K562 (cell line): Measurements from ENCODE around the gene MED15. TPM values are rescaled to one million over a fixed set of nuclear protein-coding genes. Genes with fewer than 3 reads are reported as not detected.

Experiments used
- CBX1 ChIP-seq: sonication (generic); IDR thresholded peaks from 2 replicates; pipeline ENCODE4 v1.6.1; 2016; ENCODE audit warnings: antibody characterized with exemption, low read depth, mild to moderate bottlenecking
- CHCHD3 ChIP-seq: fragments of 250-450 bp; sonication (Bioruptor Pico); IDR thresholded peaks from 2 replicates; pipeline ENCODE4 v2.1.2; 2022; ENCODE audit warnings: mild to moderate bottlenecking
- CLOCK ChIP-seq: fragments of 250-450 bp; sonication (Bioruptor Pico); IDR thresholded peaks from 2 replicates; pipeline ENCODE4 v1.4.0; 2020; ENCODE audit warnings: mild to moderate bottlenecking, moderate library complexity, borderline replicate concordance
- FOXO4 ChIP-seq: fragments of 450-650 bp; formaldehyde crosslinking; IDR thresholded peaks from 2 replicates; pipeline ENCODE4 v1.4.0; 2020; ENCODE audit warnings: mild to moderate bottlenecking, moderate library complexity
- KAT2B ChIP-seq: IDR thresholded peaks from one replicate; pipeline ENCODE4 v1.6.1; 2012; ENCODE audit warnings: low read depth, mild to moderate bottlenecking, control low read depth, inconsistent platforms, low read length, moderate library complexity
- KHSRP ChIP-seq: fragments of 450-650 bp; IDR thresholded peaks from 2 replicates; pipeline ENCODE4 v1.6.1; 2017
- MAX ChIP-seq: sonication (generic); formaldehyde crosslinking; IDR thresholded peaks from 2 replicates; pipeline ENCODE4 v1.9.0; 2022; ENCODE audit warnings: mild to moderate bottlenecking, missing genetic modification reagents
- POLR3A ChIP-seq: IDR thresholded peaks from 2 replicates; pipeline ENCODE4 v1.6.1; 2011; ENCODE audit warnings: borderline replicate concordance, mild to moderate bottlenecking, moderate library complexity; ENCODE audit not compliant: insufficient read length, insufficient read depth; ENCODE audit errors: extremely low read depth
- PRDM10 ChIP-seq: fragments of 450-650 bp; IDR thresholded peaks from 2 replicates; pipeline ENCODE4 v1.6.1; 2018; ENCODE audit not compliant: partially characterized antibody
- PREB ChIP-seq: sonication (generic); formaldehyde crosslinking; IDR thresholded peaks from 2 replicates; pipeline ENCODE4 v1.8.1; 2023; ENCODE audit warnings: mild to moderate bottlenecking, missing genetic modification reagents
- SMAD4 ChIP-seq: fragments of 250-450 bp; sonication (Bioruptor Pico); conservative IDR thresholded peaks from 2 replicates; pipeline ENCODE4 v1.8.0; 2021; ENCODE audit warnings: inconsistent platforms, mild to moderate bottlenecking, moderate library complexity
- TARDBP ChIP-seq: fragments of 450-650 bp; IDR thresholded peaks from 2 replicates; pipeline ENCODE4 v1.6.1; 2016
- XRCC4 ChIP-seq: IDR thresholded peaks from one replicate; pipeline ENCODE4 v1.6.1; 2011; ENCODE audit not compliant: insufficient read depth, insufficient read length; ENCODE audit errors: extremely low read depth
- ZNF23 ChIP-seq: fragments of 250-450 bp; sonication (Bioruptor Pico); IDR thresholded peaks from 2 replicates; pipeline ENCODE4 v1.4.0; 2020; ENCODE audit warnings: mild to moderate bottlenecking
- ZNF408 ChIP-seq: fragments of 250-450 bp; sonication (Bioruptor Pico); IDR thresholded peaks from 2 replicates; pipeline ENCODE4 v1.4.0; 2020; ENCODE audit warnings: low read depth, mild to moderate bottlenecking, moderate library complexity
- ZNF699 ChIP-seq: fragments of 250-450 bp; sonication (Bioruptor Pico); IDR thresholded peaks from 2 replicates; pipeline ENCODE4 v1.8.0; 2021; ENCODE audit warnings: mild to moderate bottlenecking, moderate library complexity; ENCODE audit not compliant: insufficient replicate concordance
- polyA plus RNA-seq, 8 experiments: library from polyadenylated mRNA; depleted of rRNA in 4 of 8; stranded (reverse) in 5 of 8; unstranded in 3 of 8; fragments of >200 nt; fragmentation: Nextera tagmentation in 2 of 8; fragmentation: Illumina TruSeq in 1 of 8; extraction: Ambion mirVana in 2 of 8; extraction: Trizol in 1 of 8; gene quantifications; 2 replicates each; pipeline versions ENCODE4 v1.2.1 to v1.2.3, GENCODE V29; 2011 to 2014; ENCODE audit warnings: inconsistent platforms in 1 of 8, missing spikeins in 1 of 8
- total RNA-seq, 7 experiments: library from RNA; depleted of rRNA in 6 of 7; stranded (reverse); fragments of >200 nt in 6 of 7; fragmentation: Illumina TruSeq in 2 of 7; extraction: Trizol in 2 of 7; gene quantifications; 2 replicates each; pipeline versions ENCODE4 v1.2.1 to v1.2.3, GENCODE V29; 2011 to 2021; ENCODE audit warnings: low replicate concordance in 1 of 7

MED15 gene
- total and polyA plus RNA-seq, 9 of the 15 experiments (the other 6 are each of a cell fraction or from before 2014, with no cell fraction given) = 4.0 to 271 (median 60.1) TPM

GRCh38 chr22:20581503-20582170 is 74.2 kb downstream of the MED15 start (continued):
- TF ChIP-seq CLOCK (CRISPR knock-in tag) (peak; percentile 63; the same call in 1 of the 2 replicates), ZNF408 (0 out of 2 replicates have a peak, but pooled peaks have one; percentile 0), PRDM10 (no peak), XRCC4 (no peak), ZNF699 (CRISPR knock-in tag) (no peak), MAX (CRISPR knock-in tag) (no peak; the same call in 1 of the 2 replicates), KHSRP (no peak), CBX1 (no peak), PREB (CRISPR knock-in tag) (no peak), FOXO4 (CRISPR knock-in tag) (0 out of 2 replicates have a peak, but pooled peaks have one; percentile 58), CHCHD3 (CRISPR knock-in tag) (no peak), ZNF23 (CRISPR knock-in tag) (no peak), SMAD4 (CRISPR knock-in tag) (no peak), POLR3A (no peak), KAT2B (no peak), TARDBP (no peak)
